Stimulated activated CD8-positive, alpha-beta memory T cell treated with anti-CD3 and anti-CD28 coated beads, Interleukin-15, amount 100 ng/mL, for 24 hours (primary cell): ENCODE results near the gene MAPRE3.
"Not testable (repeated sequence)": the region's sequence is repeated elsewhere in the genome, so short reads cannot be mapped to it uniquely, and the experiment has no call there.

ENCODE experiments used
- DNase-seq: peaks from one replicate; pipeline ENCODE4 v3.0.0-alpha.2; 2020; ENCODE audit warnings: low read depth

Gene MAPRE3

DNA sequence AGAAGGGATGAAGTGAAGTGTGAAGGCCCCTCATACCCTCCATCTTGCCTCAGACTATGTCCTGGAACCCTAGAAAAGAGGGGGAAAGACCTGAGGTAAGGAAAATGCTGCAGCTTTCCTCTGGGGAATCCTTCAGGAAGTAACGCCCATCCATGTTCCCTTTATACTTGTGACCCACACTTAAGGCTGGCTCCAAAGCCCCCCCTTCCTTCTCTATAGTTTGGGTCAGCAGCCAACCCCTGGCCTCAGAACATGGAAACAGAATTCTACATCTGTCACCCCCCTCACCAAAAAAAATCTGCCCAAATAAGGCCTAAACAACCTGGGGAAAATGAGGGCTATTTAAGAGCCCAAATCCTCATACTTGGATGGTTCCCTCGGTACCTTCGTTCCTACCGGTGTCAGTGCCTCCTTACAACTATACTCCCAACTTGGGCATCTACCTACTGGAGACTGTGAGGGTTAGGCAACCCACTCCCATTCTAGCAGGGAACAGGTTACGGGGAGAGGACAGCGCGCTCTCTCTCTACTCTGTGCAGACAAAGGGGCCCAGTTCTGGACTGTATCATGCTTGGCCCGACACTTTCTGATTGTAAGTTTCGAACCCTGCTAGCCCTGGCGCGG, 100.3 kb downstream of the MAPRE3 start:
- DNase-seq = no peak

GRCh38 chr2:27071277-27071989, 101.0 kb downstream of the MAPRE3 start, which contains the start of gene OST4:
TSS of gene OST4 (minus strand) at chr2:27071654.
- peak; percentile 87 for DNase-seq

- DNase-seq = no peak
Measured at GRCh38 chr2:27071990-27072830, 101.8 kb downstream of the MAPRE3 start.

DNA sequence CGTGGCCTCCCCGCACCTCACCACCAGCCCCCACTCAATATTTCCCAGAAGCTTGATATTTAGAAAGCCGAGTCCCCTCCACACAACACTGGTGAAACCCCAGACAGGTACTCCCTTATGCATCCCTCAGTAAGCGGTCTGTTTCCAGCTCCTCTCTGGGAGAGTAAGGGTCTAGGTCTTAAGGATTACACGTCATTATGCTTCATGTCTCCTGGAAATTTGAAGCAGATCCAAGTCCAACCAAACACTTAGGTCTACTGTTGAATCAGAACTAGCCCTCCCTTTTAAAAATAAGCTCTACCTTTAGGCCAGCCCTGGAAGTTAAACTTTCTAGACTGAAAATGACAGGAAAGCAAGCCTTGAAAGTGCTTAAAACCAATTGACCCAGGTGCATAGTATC, 102.5 kb downstream of the MAPRE3 start:
- no peak for DNase-seq

DNA sequence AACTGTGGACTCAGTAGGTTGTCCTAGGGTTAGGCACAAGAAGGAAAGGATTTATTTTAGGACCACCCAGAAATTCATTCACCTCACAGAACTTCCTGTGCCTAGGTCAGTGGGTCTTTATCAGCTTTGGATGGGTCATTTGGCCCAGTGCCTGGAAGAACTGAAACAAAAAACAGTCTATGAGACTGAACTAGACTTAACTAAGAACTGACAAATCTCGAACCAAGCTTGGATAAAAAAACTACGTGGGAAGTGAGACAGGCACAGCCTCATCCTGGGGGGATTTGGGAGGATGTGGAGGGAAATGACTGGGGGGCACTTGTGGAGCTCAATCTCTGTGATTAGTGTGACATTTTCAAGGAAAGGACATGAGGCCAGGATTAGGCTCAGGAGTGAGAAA, 103.3 kb downstream of the MAPRE3 start:
- no peak for DNase-seq

DNA sequence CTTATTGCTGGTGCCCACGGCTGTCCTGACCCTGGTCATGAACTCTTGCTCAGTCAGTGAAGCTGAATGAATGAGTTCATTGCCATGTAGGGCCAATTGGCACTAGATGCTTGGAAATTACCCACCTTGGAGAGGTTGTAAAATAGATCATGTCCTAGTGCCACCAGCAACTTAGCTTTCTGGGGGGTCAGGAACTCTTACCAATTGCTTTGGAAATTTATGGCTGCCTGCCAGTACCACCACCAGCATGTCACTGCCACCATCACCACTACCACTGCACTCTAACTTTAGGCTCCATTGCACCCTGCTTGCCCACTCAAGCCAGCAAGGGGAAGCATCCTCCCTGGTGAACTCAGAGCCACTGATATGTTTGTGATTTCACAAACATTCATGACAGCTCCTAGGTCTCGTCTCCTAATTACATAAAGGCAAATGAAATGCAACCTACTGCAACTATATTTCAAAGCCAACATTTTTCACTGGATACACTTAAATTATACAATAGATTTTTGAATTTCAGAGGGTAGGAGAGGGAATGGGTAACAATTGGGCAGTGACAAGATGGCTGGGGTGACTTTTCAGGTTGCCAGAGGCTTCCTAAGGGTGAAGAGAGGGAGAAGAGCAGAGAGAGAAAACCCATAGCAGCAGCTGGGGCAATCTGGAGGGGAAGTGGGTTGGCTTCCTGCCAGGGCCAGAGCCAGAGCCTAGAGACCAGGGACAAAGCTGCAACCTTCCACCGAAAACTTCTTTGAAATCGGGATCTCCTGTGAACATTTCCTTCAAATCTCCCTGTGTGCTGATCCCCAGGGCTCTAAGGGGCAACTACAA, 104.5 kb downstream of the MAPRE3 start:
- no peak for DNase-seq

GRCh38 chr2:27075566-27075871, 105.1 kb downstream of the MAPRE3 start:
- not testable (repeated sequence) for DNase-seq

- no peak for DNase-seq
Measured at GRCh38 chr2:27076323-27076722, 105.9 kb downstream of the MAPRE3 start.
